RCC 7860 (cell line): ENCODE data around the gene TTC9C.
"Not testable (repeated sequence)": the region's sequence is repeated elsewhere in the genome, so short reads cannot be mapped to it uniquely, and the experiment has no call there.

Experiments used
- DNase-seq: peaks from one replicate; pipeline ENCODE4 v3.0.0-alpha.2; 2015; ENCODE audit warnings: low spot score
- FAIRE-seq: peaks from 2 replicates; lab custom pipeline; 2012; peaks lifted over from hg19 to GRCh38; lab: Jason Lieb, UNC

TTC9C gene

GRCh38 chr11:62709247-62710000 is 18.9 kb upstream of the TTC9C start:
- DNase-seq (no peak), FAIRE-seq (no peak)

- FAIRE-seq: no peak
- DNase-seq: no peak
These were observed 18.3 kb upstream of the TTC9C start for GRCh38 chr11:62710001-62710345.

- FAIRE-seq: no peak
- no peak for DNase-seq
These were observed 15.9 kb upstream of the TTC9C start for GRCh38 chr11:62712276-62712812.

- no peak for DNase-seq
- no peak for FAIRE-seq
These were observed 15.4 kb upstream of the TTC9C start for GRCh38 chr11:62712861-62713260.

- no peak for FAIRE-seq
These were observed 14.9 kb upstream of the TTC9C start for GRCh38 chr11:62713343-62713742.

GRCh38 chr11:62715150-62716130 is 12.8 kb upstream of the TTC9C start:
- FAIRE-seq: no peak
- DNase-seq: no peak

More at GRCh38 chr11:62713343-62713742, 14.9 kb upstream of the TTC9C start:
- DNase-seq: peak; percentile 10

GRCh38 chr11:62716206-62716605 is 12.1 kb upstream of the TTC9C start:
- FAIRE-seq: no peak

GRCh38 chr11:62716816-62717215 is 11.5 kb upstream of the TTC9C start:
- FAIRE-seq: no peak
- no peak for DNase-seq

More at GRCh38 chr11:62716206-62716605, 12.1 kb upstream of the TTC9C start:
- DNase-seq: no peak

- FAIRE-seq: no peak
- DNase-seq: no peak
These were observed 8.8 kb upstream of the TTC9C start for GRCh38 chr11:62719302-62719978.

- no peak for FAIRE-seq
- DNase-seq: no peak
These were observed 6.3 kb upstream of the TTC9C start for GRCh38 chr11:62721994-62722393.

GRCh38 chr11:62724171-62724570 is 4.1 kb upstream of the TTC9C start:
- DNase-seq (no peak), FAIRE-seq (no peak)

- FAIRE-seq: no peak
- DNase-seq: peak; percentile 9
These were observed 2.6 kb upstream of the TTC9C start for GRCh38 chr11:62725646-62726045.

- FAIRE-seq: no peak
- no peak for DNase-seq
These were observed 2.0 kb upstream of the TTC9C start for GRCh38 chr11:62726156-62726914.

- no peak for FAIRE-seq
- no peak for DNase-seq
These were observed 1.4 kb upstream of the TTC9C start for GRCh38 chr11:62726915-62727164.

GRCh38 chr11:62727165-62727871 is 968 bp upstream of the TTC9C start, which contains the start of gene HNRNPUL2:
Gene HNRNPUL2, minus strand, starts transcription at chr11:62727457. Its CDS starts 301 bp downstream, at chr11:62727156.
- peak; percentile 98 for DNase-seq
- FAIRE-seq: peak; percentile 67

GRCh38 chr11:62727872-62728170 is 465 bp upstream of the TTC9C start:
- DNase-seq (peak; percentile 90), FAIRE-seq (peak; percentile 86)

- FAIRE-seq, DNase-seq: not testable (repeated sequence)
These were observed 1.8 kb downstream of the TTC9C start for GRCh38 chr11:62730076-62730475.

GRCh38 chr11:62732830-62733229 is 4.5 kb downstream of the TTC9C start:
- FAIRE-seq (no peak), DNase-seq (no peak)

- DNase-seq (no peak), FAIRE-seq (no peak)
These were observed 8.9 kb downstream of the TTC9C start for GRCh38 chr11:62737196-62737595.
